Natural killer cell (primary cell): ENCODE results near the gene PCSK5. TPM values are rescaled to one million over a fixed set of nuclear protein-coding genes. Genes with fewer than 3 reads are reported as not detected.

ENCODE experiments used
- ATAC-seq, 3 donors: fragments of 150-1000 bp in 2 of 3; fragments of 200-7000 bp in 1 of 3; cut with Tn5 transposase; 1 replicate in 1 of 3; 2 replicates in 2 of 3; pipeline ENCODE4 v1.10.0; 2021; ENCODE audit warnings: mild to moderate bottlenecking in 2 of 3, moderate library complexity in 2 of 3
- DNase-seq, 2 donors: peaks; one replicate each; pipeline versions ENCODE4 v3.0.0 to v3.0.0-alpha.2; 2013 to 2021; ENCODE audit warnings: mixed read lengths in 1 of 2
- H3K27ac ChIP-seq: one replicate; pipeline ENCODE4 v1.5.1; 2013; ENCODE audit warnings: mild to moderate bottlenecking, low read length
- H3K27me3 ChIP-seq: one replicate; pipeline ENCODE4 v1.6.1; 2013; ENCODE audit warnings: low read length; ENCODE audit not compliant: control insufficient read depth, insufficient read depth
- H3K36me3 ChIP-seq: one replicate; pipeline ENCODE4 v1.6.1; 2013; ENCODE audit warnings: low read length; ENCODE audit not compliant: control insufficient read depth, insufficient read depth
- H3K4me1 ChIP-seq: one replicate; pipeline ENCODE4 v1.6.1; 2013; ENCODE audit warnings: low read length; ENCODE audit not compliant: control insufficient read depth, insufficient read depth
- H3K4me3 ChIP-seq: one replicate; pipeline ENCODE4 v1.5.1; 2013; ENCODE audit warnings: low read length
- H3K9me3 ChIP-seq: one replicate; pipeline ENCODE4 v1.6.1; 2013; ENCODE audit warnings: low read length; ENCODE audit not compliant: control insufficient read depth, insufficient read depth
- H3K27ac Mint-ChIP-seq, 2 donors: one replicate each; pipeline ENCODE4 v1.8.0; 2022; ENCODE audit warnings: mild to moderate bottlenecking in 2 of 2, mixed read lengths in 2 of 2, moderate library complexity in 1 of 2
- H3K27me3 Mint-ChIP-seq, 2 donors: one replicate each; pipeline ENCODE4 v1.8.0; 2022; ENCODE audit warnings: low read depth in 2 of 2, mixed read lengths in 2 of 2
- H3K36me3 Mint-ChIP-seq: one replicate; pipeline ENCODE4 v1.8.0; 2022; ENCODE audit warnings: mixed read lengths
- H3K4me1 Mint-ChIP-seq, 2 donors: one replicate each; pipeline ENCODE4 v1.8.0; 2022; ENCODE audit warnings: mixed read lengths in 2 of 2
- H3K4me3 Mint-ChIP-seq: one replicate; pipeline ENCODE4 v1.8.0; 2022; ENCODE audit warnings: mild to moderate bottlenecking, moderate library complexity, mixed read lengths
- H3K9me3 Mint-ChIP-seq, 2 donors: one replicate each; pipeline ENCODE4 v1.8.0; 2022; ENCODE audit warnings: mixed read lengths in 2 of 2
- WGBS: methylation state at CpG from one replicate; pipeline ENCODE4 v1.1.7; 2013; ENCODE audit warnings: missing lambda C conversion rate; ENCODE audit not compliant: insufficient coverage; 5-methylcytosine and 5-hydroxymethylcytosine counted together
- intact Hi-C: fragments of 100-400 bp; cut with micrococcal nuclease; formaldehyde crosslinking; loops from one replicate; pipeline ENCODE4 v1.14.2; 2022
- total RNA-seq, 4 donors: library from RNA; stranded (reverse); fragments of 120-200 nt in 1 of 4; gene quantifications; one replicate each; pipeline versions ENCODE4 v1.2.3 to v1.2.4, GENCODE V29; 2013 to 2022
- TF ChIP-seq, protein P1 (sequence below): fragments of 200-600 bp; IDR thresholded peaks from one replicate; pipeline ENCODE4 v1.8.0; 2022; ENCODE audit warnings: antibody characterized with exemption

Gene PCSK5
- total RNA-seq, 3 donors from 2014 or later (not counting 1 experiment from before 2014, with no cell fraction given): 2.4 to 13.2 (median 5.7) TPM

DNA sequence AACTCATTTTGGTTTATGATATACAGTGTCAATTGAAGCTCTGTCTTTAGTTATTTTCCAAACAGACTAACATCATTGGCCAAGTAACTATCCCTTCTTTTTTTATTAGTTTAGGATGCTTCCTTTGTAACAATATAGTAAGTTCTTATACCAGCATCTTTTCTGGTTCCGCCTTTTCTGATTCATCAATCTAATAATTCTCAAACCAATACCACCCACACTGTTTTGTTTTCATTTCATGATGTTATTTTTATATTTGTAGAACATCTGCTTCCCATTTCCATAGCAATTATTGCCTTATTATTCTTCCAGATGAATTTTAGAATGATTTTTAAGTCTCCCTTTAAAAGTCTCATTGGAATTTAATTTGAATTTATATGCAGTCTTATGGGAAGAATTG, 285.7 kb downstream of the PCSK5 start:
- Histone ChIP-seq H3K36me3 (no peaks in the 10 kb centered on the region), H3K9me3 (no peaks in the 10 kb centered on the region), H3K27me3 (no peaks in the 10 kb centered on the region), H3K4me3 (no peak overlapping the region), H3K4me1 (peaks cover 7% of the 10 kb centered on the region), H3K27ac (no peak overlapping the region)
- H3K4me1 Mint-ChIP-seq: peaks cover 13% of the 10 kb centered on the region in 2 donors
- no peak for ATAC-seq
- H3K9me3 Mint-ChIP-seq: peaks cover 0 to 2% of the 10 kb centered on the region in 2 donors
- no peak overlapping the region for H3K27ac Mint-ChIP-seq
- H3K36me3 Mint-ChIP-seq: no peaks in the 10 kb centered on the region
- WGBS: no CpG with 5 or more reads among the region's 1 CpG
- no peak overlapping the region for H3K4me3 Mint-ChIP-seq
- intact Hi-C loops: no loop called here
- H3K27me3 Mint-ChIP-seq: no peaks in the 10 kb centered on the region
- TF ChIP-seq, protein P1, sequence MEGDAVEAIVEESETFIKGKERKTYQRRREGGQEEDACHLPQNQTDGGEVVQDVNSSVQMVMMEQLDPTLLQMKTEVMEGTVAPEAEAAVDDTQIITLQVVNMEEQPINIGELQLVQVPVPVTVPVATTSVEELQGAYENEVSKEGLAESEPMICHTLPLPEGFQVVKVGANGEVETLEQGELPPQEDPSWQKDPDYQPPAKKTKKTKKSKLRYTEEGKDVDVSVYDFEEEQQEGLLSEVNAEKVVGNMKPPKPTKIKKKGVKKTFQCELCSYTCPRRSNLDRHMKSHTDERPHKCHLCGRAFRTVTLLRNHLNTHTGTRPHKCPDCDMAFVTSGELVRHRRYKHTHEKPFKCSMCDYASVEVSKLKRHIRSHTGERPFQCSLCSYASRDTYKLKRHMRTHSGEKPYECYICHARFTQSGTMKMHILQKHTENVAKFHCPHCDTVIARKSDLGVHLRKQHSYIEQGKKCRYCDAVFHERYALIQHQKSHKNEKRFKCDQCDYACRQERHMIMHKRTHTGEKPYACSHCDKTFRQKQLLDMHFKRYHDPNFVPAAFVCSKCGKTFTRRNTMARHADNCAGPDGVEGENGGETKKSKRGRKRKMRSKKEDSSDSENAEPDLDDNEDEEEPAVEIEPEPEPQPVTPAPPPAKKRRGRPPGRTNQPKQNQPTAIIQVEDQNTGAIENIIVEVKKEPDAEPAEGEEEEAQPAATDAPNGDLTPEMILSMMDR: no peak
- no peak for DNase-seq

DNA sequence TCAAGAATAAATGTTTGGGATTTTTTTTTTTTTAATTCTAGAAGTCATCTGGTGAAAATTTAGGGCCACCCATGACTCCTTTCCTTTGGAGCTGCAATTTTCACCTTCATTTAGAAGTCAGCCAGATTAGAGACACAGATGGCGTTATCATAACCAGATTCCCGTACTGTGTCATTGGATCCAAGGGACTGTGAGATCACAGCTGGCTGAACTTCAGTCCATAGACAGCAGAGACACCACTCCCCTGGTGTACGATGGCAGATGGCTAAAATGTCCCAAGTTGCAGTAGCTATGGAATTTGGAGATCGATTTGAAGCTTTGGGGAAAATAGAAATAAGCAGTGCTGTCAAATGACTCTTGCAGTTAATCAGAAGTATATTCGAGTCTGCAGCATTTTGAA, 287.5 kb downstream of the PCSK5 start:
- DNase-seq (no peak), ATAC-seq (no peak)
- Histone ChIP-seq H3K9me3 (no peaks in the 10 kb centered on the region), H3K4me1 (peaks cover 17% of the 10 kb centered on the region), H3K4me3 (no peak overlapping the region), H3K36me3 (no peaks in the 10 kb centered on the region), H3K27me3 (no peaks in the 10 kb centered on the region), H3K27ac (no peak overlapping the region)
- no peak overlapping the region for H3K27ac Mint-ChIP-seq
- no peaks in the 10 kb centered on the region for H3K27me3 Mint-ChIP-seq
- WGBS: 88% methylated on average over 5 of the region's 5 CpGs
- peaks cover 20 to 30% of the 10 kb centered on the region in 2 donors for H3K4me1 Mint-ChIP-seq
- intact Hi-C loops: no loop called here
- H3K36me3 Mint-ChIP-seq: no peaks in the 10 kb centered on the region
- no peak overlapping the region for H3K4me3 Mint-ChIP-seq
- TF ChIP-seq, protein P1: no peak
- peaks cover 0 to 2% of the 10 kb centered on the region in 2 donors for H3K9me3 Mint-ChIP-seq

DNA sequence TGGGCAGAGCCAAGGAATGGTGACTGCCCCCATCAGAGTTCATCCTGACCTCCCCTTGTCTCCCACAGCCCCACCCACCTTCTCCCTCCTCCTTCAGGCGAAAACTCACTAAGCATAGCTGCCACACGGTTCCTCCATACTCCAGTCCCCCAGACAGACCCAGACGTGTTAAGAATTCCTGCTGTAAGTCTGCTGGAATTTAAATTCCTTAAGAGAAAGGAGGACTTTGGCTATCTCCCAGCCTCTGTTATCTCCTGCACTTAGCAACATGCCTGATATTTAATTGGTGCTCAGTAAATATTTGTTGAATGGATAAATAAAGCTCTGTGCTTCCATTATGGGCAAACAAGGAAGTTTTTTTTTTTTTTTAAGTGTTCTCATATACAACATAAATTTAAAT, 290.1 kb downstream of the PCSK5 start:
- ATAC-seq (peak in 1 of 3 donors; percentile 3), DNase-seq (no peak)
- Mint-ChIP-seq H3K4me1 (peaks cover 20 to 37% of the 10 kb centered on the region in 2 donors), H3K4me3 (peak overlapping the region; percentile 75), H3K9me3 (no peaks in the 10 kb centered on the region), H3K36me3 (no peaks in the 10 kb centered on the region), H3K27ac (peak overlapping the region; percentile 87 to 89), H3K27me3 (no peaks in the 10 kb centered on the region)
- Histone ChIP-seq H3K4me1 (peaks cover 17% of the 10 kb centered on the region), H3K27me3 (no peaks in the 10 kb centered on the region), H3K4me3 (no peak overlapping the region), H3K9me3 (no peaks in the 10 kb centered on the region), H3K27ac (no peak overlapping the region), H3K36me3 (no peaks in the 10 kb centered on the region)
- 91% methylated on average over 3 of the region's 3 CpGs for WGBS
- TF ChIP-seq, protein P1: no peak
- intact Hi-C loops: no loop called here

DNA sequence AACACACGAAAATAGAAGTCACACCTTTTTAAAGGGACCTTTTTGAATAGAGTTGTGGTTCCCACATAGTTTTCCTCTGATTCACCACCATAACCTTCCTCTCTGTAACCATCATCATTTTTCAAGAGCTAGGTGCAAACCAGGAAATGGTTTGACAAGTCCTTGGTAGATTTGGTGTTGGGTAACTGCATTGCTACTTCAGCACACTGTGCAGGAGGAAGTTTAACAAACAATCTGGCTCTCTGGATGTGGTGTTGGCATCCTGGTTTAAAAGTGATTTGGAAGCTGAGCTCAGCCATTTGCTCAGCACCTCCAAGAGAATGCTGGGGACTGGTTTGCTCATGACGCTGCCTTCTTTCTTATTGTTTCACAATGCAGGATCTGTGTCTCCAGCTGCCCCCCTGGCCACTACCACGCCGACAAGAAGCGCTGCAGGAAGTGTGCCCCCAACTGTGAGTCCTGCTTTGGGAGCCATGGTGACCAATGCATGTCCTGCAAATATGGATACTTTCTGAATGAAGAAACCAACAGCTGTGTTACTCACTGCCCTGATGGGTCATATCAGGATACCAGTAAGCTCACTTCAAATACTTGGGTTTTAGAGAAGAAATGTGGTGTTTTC, 290.7 kb downstream of the PCSK5 start:
- Mint-ChIP-seq H3K27ac (peak overlapping the region; percentile 87 to 89), H3K4me1 (peaks cover 20 to 37% of the 10 kb centered on the region in 2 donors), H3K9me3 (no peaks in the 10 kb centered on the region), H3K4me3 (peak overlapping the region; percentile 75), H3K36me3 (no peaks in the 10 kb centered on the region), H3K27me3 (no peaks in the 10 kb centered on the region)
- no peaks in the 10 kb centered on the region for H3K27me3 ChIP-seq
- 34% methylated on average over 5 of the region's 5 CpGs for WGBS
- no peak overlapping the region for H3K4me3 ChIP-seq
- H3K27ac ChIP-seq: peak overlapping the region; percentile 34
- no peaks in the 10 kb centered on the region for H3K36me3 ChIP-seq
- peaks cover 17% of the 10 kb centered on the region for H3K4me1 ChIP-seq
- TF ChIP-seq, protein P1: no peak
- no peaks in the 10 kb centered on the region for H3K9me3 ChIP-seq
- ATAC-seq (peak; percentile 72 to 93 (median 84)), DNase-seq (peak in 1 of 2 donors; percentile 4)
- intact Hi-C loops: no loop called here
